Endothelial cell of umbilical vein (primary cell): Measurements from ENCODE around the gene TECTA. TPM values are rescaled to one million over a fixed set of nuclear protein-coding genes. Genes with fewer than 3 reads are reported as not detected.

Experiments used
- BruUV-seq: library from RNA; stranded (reverse); fragments of 400-500 nt; replicated peaks from 2 replicates; lab custom pipeline; 2021; lab: Mats Ljungman, UMichigan
- CTCF ChIA-PET: fragments of 300-600, 350-600 bp; sonication (Branson Sonifier 250); formaldehyde crosslinking; loops from one replicate; lab custom pipeline; 2021; ENCODE audit warnings: antibody characterized with exemption, inconsistent platforms; lab: Charles Lee
- POLR2A ChIA-PET: fragments of 300-600, 350-600 bp; sonication (Branson Sonifier 250); formaldehyde crosslinking; loops from one replicate; lab custom pipeline; 2021; ENCODE audit warnings: antibody characterized with exemption, inconsistent platforms; lab: Charles Lee
- DNase-seq: peaks from one replicate; pipeline ENCODE4 v3.0.0-alpha.2; 2011; ENCODE audit warnings: low read depth, low spot score
- FAIRE-seq: peaks from 2 replicates; lab custom pipeline; 2011; peaks lifted over from hg19 to GRCh38; lab: Jason Lieb, UNC
- H2AFZ ChIP-seq: 2 replicates; pipeline ENCODE4 v1.6.0; 2012; ENCODE audit warnings: low read depth, low read length, control low read depth, inconsistent platforms
- H3K27ac ChIP-seq: 2 replicates; pipeline ENCODE4 v1.5.1; 2011; ENCODE audit warnings: low read depth, mild to moderate bottlenecking, control low read depth, low read length, moderate library complexity; ENCODE audit not compliant: insufficient read depth
- H3K27me3 ChIP-seq, 2 experiments: 2 replicates each; pipeline versions ENCODE4 v1.6.0 to v1.6.1; 2011; ENCODE audit warnings: low read length in 2 of 2, mixed read lengths in 1 of 2; ENCODE audit not compliant: control insufficient read depth in 2 of 2, insufficient read depth in 2 of 2
- H3K36me3 ChIP-seq, 2 experiments: 2 replicates in 1 of 2; 3 replicates in 1 of 2; pipeline ENCODE4 v1.5.1; 2011; ENCODE audit warnings: low read length in 2 of 2, mild to moderate bottlenecking in 1 of 2, moderate library complexity in 1 of 2; ENCODE audit not compliant: control insufficient read depth in 2 of 2, insufficient read depth in 2 of 2; ENCODE audit errors: extremely low read depth in 1 of 2
- H3K4me1 ChIP-seq: 3 replicates; pipeline ENCODE4 v1.5.1; 2011; ENCODE audit warnings: mild to moderate bottlenecking, low read length; ENCODE audit not compliant: control insufficient read depth, insufficient read depth; ENCODE audit errors: extremely low read depth
- H3K4me2 ChIP-seq: 2 replicates; pipeline ENCODE4 v1.6.1; 2011; ENCODE audit warnings: low read length, control low read depth, mixed read lengths; ENCODE audit not compliant: insufficient read depth
- H3K4me3 ChIP-seq, 3 experiments: fragments of 200-600 bp in 1 of 3; sonication (generic), shearing (Covaris generic) in 1 of 3; replicated peaks in 1 of 3; 2 replicates each; pipeline ENCODE4 v1.5.1; 2011 to 2016; ENCODE audit warnings: control low read depth in 3 of 3, low read length in 3 of 3, mild to moderate bottlenecking in 2 of 3, inconsistent platforms in 1 of 3, low read depth in 1 of 3, moderate library complexity in 1 of 3; ENCODE audit not compliant: insufficient read depth in 1 of 3
- H3K79me2 ChIP-seq: 2 replicates; pipeline ENCODE4 v1.6.0; 2012; ENCODE audit warnings: low read length, inconsistent platforms; ENCODE audit not compliant: control insufficient read depth, insufficient read depth
- H3K9ac ChIP-seq: replicated peaks from 2 replicates; pipeline ENCODE3; 2011; ENCODE audit warnings: low read length, control low read depth; ENCODE audit not compliant: insufficient read depth; ENCODE audit errors: extremely low read depth
- H3K9me1 ChIP-seq: replicated peaks from 3 replicates; pipeline ENCODE4 v1.6.0; 2011; ENCODE audit warnings: mild to moderate bottlenecking, low read length; ENCODE audit not compliant: control insufficient read depth, insufficient read depth; ENCODE audit errors: extremely low read depth
- H3K9me3 ChIP-seq: replicated peaks from 2 replicates; pipeline ENCODE4 v1.5.1; 2012; ENCODE audit warnings: low read length, inconsistent platforms; ENCODE audit not compliant: control insufficient read depth, insufficient read depth
- H4K20me1 ChIP-seq: replicated peaks from 2 replicates; pipeline ENCODE3; 2011; ENCODE audit warnings: mild to moderate bottlenecking, low read length; ENCODE audit not compliant: control insufficient read depth, insufficient read depth; ENCODE audit errors: extremely low read depth
- CTCF ChIP-seq, 2 donors: IDR thresholded peaks; 1 replicate in 1 of 2; 2 replicates in 1 of 2; pipeline ENCODE4 v1.5.1; 2011; ENCODE audit warnings: low read length in 2 of 2, mild to moderate bottlenecking in 2 of 2, moderate library complexity in 2 of 2, control low read depth in 1 of 2, inconsistent platforms in 1 of 2, low read depth in 1 of 2; ENCODE audit not compliant: insufficient read depth in 1 of 2; ENCODE audit errors: extremely low read depth in 1 of 2
- EZH2 ChIP-seq: IDR thresholded peaks from 2 replicates; pipeline ENCODE4 v1.6.1; 2012; ENCODE audit warnings: borderline replicate concordance, low read depth, mild to moderate bottlenecking, moderate library complexity, low read length, inconsistent platforms; ENCODE audit not compliant: severe bottlenecking
- FOS ChIP-seq: IDR thresholded peaks from 2 replicates; pipeline ENCODE4 v1.6.1; 2011; ENCODE audit warnings: mild to moderate bottlenecking, low read length, moderate library complexity, borderline replicate concordance; ENCODE audit not compliant: insufficient read depth
- GATA2 ChIP-seq: IDR thresholded peaks from 2 replicates; pipeline ENCODE4 v1.7.0; 2011; ENCODE audit warnings: low read depth, mild to moderate bottlenecking, moderate library complexity, mixed read lengths, low read length; ENCODE audit not compliant: insufficient read length, insufficient read depth
- JUN ChIP-seq: IDR thresholded peaks from 2 replicates; pipeline ENCODE4 v1.6.1; 2011; ENCODE audit warnings: borderline replicate concordance, low read depth; ENCODE audit not compliant: insufficient read length, insufficient read depth
- MAX ChIP-seq: IDR thresholded peaks from 2 replicates; pipeline ENCODE4 v1.6.1; 2011; ENCODE audit not compliant: insufficient read depth, insufficient read length
- MYC ChIP-seq: IDR thresholded peaks from one replicate; pipeline ENCODE4 v1.6.1; 2011; ENCODE audit warnings: mild to moderate bottlenecking, low read depth, low read length
- POLR2A ChIP-seq: IDR thresholded peaks from 2 replicates; pipeline ENCODE4 v1.6.1; 2012; ENCODE audit warnings: low read depth, mild to moderate bottlenecking, control low read depth, low read length
- POLR2AphosphoS5 ChIP-seq: IDR thresholded peaks from 2 replicates; pipeline ENCODE4 v1.6.1; 2012; ENCODE audit warnings: low read depth, mild to moderate bottlenecking, control low read depth, low read length, moderate library complexity; ENCODE audit not compliant: insufficient read depth
- dilution Hi-C: fragments of 300-500 bp; cut with MboI; formaldehyde crosslinking; loops from one replicate; pipeline ENCODE4 v1.15.0; 2019; ENCODE audit warnings: low sequenced_read_pairs; ENCODE audit not compliant: extremely low pct_ligation_motif_present
- intact Hi-C: fragments of 100-400 bp; cut with micrococcal nuclease; formaldehyde crosslinking; loops from one replicate; pipeline ENCODE4 v1.10.0; 2022
- polyA plus RNA-seq, 4 experiments: library from polyadenylated mRNA; depleted of rRNA in 3 of 4; stranded (reverse) in 3 of 4; unstranded in 1 of 4; fragments of >200 nt; gene quantifications; 2 replicates each; pipeline versions ENCODE4 v1.2.1 to v1.2.3, GENCODE V29; 2011 to 2012; ENCODE audit warnings: missing spikeins in 1 of 4
- total RNA-seq: library from RNA; stranded (reverse); gene quantifications from 2 replicates; pipeline ENCODE4 v1.2.3, GENCODE V29; 2021

Gene TECTA
- total and polyA plus RNA-seq, 2 donors (not counting 3 experiments of a cell fraction or from before 2014, with no cell fraction given), result 0.44 to 0.69 TPM

- Histone ChIP-seq H4K20me1 (no peaks in the 10 kb centered on the region), H3K4me3 (no peak overlapping the region), H3K9me1 (no peaks in the 10 kb centered on the region), H3K36me3 (no peaks in the 10 kb centered on the region), H3K4me1 (no peaks in the 10 kb centered on the region), H3K27ac (no peak overlapping the region), H3K27me3 (no peaks in the 10 kb centered on the region), H3K4me2 (no peak overlapping the region), H2AFZ (no peak overlapping the region), H3K9me3 (no peaks in the 10 kb centered on the region), H3K79me2 (no peaks in the 10 kb centered on the region), H3K9ac (no peak overlapping the region)
- FAIRE-seq, result no peak
- TF ChIP-seq POLR2AphosphoS5 (no peak), POLR2A (no peak), MAX (no peak), FOS (no peak), EZH2 (no peak), CTCF (IDR thresholded peaks at IDR 0.05; ENCODE audit: extremely low read depth in 1 of 2, insufficient read depth in 1 of 2, low read depth in 1 of 2, low read length in 2 of 2) (no peak), GATA2 (no peak), MYC (no peak), JUN (no peak)
- POLR2A ChIA-PET, result no interaction called here
- DNase-seq, result no peak
- CTCF ChIA-PET, result interaction anchor here (2.0 kb wide), 1 partner anchor 18 kb away, joined by 5 read pairs; no protein-coding TSS in a partner anchor
- intact Hi-C loops, result no loop called here
- no TSS peak for BruUV-seq
- dilution Hi-C loops, result no loop called here
Observed at GRCh38 chr11:121212536-121213361, 111.7 kb downstream of the TECTA start.
